Dedifferentiated amniotic fluid mesenchymal stem cell (primary cell): ENCODE results near the gene C16orf74.

Experiments
- DNase-seq: peaks from one replicate; pipeline ENCODE4 v3.0.0-alpha.2; 2016; ENCODE audit errors: extremely low spot score

The C16orf74 gene

DNA sequence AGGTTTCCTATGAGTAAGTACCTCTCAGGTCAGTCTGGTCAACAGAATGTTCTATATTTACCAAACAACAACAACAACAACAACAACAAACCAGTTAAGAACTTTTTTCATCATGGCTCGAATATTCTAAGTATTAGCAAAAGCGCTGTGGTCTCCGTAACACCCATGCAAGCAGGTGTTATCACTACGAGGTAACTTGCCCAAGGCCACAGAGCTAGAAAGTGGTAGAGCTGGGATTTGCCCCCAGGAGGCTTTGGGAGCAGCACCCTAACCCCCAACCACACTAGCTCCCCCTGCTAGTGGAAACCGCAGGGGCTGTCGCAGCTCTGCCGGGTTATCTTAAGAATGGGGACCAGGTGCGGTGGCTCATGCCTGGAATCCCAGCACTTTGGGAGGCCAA is 23.9 kb upstream of the C16orf74 start:
- DNase-seq: no peak

DNA sequence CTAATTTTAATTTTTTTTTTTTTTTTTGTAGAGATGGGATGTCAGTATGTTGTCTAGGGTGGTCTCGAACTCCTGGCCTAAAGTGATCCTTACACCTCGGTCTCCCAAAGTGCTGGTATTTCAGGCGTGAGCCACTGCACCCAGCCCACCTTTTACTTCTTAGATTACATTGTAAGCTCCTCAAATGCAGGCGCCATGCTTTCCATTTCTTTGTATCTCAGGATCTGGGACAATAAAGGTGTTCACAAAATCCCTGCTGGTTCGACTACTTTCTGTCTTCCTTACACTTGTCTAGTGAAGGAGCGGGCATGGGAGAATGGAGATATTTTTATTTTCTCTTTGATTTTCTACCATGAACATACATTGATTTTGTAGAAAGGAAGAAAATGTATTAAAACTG is 23.2 kb upstream of the C16orf74 start:
- no peak for DNase-seq

DNA sequence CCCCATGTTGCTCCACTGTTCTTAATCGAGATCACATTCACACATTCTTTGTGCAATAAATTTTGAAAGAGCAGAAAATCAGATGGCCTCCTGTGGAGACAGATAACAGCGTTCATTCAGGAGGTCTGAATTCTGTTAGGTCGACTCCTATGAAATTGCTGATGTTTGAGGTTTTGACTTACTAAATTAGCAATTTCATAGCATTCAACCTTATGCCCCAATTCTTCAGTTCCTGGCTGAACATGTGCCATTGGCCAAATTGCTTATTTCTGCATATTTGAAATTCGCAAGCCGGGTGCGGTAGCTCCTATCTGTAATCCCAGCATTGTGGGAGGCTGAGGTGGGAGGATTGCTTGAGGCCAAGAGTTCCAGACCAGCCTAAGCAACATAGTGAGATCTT is 22.1 kb upstream of the C16orf74 start:
- DNase-seq: no peak

DNA sequence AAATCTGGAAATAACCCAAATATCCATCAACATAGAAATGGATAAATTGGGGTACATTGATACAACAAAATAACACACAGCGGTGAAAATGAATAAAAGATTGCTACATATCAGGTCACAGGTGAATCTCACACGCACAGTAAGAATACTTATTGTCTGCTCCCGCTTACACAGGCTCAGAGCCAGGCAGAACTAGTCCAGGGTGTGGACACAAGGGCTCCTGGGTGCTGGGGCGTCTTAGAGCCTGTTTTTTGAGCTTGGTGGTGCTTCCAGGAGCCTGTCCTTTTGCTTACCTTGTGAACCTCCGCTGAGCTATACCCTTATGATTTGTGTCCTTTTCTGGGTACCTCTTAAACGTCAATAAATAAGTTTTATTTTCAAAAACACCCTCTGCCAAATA is 19.8 kb upstream of the C16orf74 start:
- DNase-seq: no peak

DNA sequence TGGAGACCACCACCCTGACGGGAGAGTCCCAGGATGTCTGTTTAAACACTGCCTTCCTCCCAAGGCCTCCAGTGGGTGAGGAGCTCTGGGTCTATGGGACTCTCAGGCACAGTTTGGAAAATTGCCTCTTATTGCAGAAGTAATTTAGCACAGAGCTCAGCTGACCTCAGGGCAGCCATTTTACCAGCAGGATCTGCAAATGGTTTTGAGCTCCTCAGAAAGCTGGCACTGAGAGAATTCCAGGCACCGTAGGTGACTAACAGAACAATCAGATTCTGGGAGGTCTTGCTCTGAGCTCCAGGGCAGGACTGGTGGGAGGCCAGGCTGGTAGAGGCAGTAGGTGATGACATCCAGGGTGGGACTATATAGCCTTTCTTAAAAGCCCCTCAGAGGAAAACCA is 17.3 kb upstream of the C16orf74 start:
- DNase-seq: no peak

DNA sequence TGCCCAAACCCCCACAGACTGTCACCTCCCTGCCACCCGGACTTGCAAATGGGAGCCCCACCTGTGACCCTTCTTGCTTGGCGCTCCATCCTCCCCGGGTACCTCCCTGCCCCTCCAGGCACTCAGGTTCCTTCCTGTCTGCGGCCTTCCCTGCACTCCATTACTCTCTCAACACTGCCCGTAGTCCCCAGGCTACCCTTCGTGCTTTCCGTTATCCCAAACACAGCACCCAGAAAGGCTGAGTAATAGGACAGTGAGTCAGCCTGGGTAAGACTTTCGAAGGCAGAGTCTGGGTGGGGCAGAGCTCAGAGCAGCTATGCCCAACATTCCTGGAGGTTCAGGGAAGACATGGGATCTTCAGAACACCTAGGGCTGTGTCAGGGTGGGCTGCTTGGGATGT is 16.6 kb upstream of the C16orf74 start:
- DNase-seq: peak; percentile 80

DNA sequence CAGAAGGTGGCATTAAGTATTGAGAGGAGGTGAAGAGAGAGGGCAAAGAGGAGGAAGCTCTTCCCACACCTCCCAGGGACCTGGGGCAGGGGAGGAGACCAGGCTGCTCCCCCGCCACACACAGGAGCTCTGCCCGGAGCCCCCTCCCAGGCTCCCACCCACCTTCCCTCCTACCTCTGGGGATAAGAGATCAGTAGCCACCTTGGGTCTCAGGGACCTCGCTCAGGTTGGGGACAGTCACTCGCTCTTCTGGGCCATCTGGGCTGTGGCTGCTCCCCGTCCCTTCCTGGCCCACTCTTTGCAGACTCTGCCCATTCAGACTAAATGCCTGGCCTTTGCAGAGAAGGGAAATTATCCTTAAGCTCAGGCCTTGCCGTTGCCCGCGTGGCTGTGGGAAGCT is 14.9 kb upstream of the C16orf74 start:
- no peak for DNase-seq

DNA sequence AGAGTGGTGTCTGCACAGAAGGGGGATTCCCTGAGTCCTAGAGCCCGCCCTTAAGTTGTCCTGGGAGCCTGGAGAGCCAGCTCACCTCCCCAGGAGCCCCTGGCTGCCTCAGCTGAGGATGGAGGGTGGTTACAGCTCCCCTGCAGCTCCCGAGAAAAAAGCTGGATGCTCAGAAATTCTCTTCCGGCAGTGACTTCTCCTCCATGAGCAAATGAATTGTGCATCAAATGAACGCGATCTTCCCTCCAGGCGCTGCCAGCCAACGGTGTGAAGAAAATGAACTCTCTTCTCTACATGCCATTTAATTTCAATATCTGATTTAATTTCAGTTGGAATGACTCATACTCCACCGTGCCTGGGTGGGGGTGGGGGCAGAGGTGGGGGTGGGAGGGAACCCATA is 14.3 kb upstream of the C16orf74 start:
- DNase-seq: no peak

DNA sequence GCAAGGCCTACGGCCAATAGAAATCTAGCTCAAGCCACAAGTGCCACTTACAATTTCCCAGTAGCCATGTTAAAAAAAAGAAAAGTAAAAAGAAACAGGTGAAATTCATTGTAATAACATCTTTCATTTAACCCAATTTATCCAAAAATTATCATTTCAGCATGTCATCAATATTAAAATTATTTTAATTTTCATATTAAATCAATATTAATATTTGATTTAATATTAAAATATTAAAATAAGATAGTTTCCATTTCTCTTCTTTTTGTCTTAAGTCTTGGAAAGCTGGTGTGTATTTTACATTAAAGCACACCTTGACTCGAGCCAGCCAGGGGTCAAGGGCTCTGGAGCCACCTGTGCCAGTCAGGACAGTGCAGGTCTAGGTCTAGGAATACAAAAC is 12.7 kb upstream of the C16orf74 start:
- no peak for DNase-seq

DNA sequence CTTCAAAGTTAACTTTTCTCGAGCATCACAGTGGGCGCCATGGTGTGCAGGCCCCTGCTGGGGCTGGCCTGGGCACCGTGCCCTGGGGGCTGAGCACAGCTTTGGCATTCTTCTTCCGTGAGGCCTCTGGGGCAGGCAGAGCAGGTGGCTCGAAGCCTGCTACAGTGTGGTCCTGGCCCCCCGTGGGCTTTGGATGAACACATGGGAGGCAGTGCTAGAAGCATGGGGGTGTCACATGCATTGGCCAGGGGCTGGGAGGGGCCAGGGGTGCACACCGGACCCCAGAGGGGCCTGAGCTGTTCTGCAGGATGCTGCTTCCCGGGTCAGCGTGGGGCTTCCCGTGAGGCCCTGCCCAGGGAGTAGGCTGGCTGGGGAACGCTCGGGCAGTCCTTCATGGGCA is 12.1 kb upstream of the C16orf74 start:
- DNase-seq: no peak

DNA sequence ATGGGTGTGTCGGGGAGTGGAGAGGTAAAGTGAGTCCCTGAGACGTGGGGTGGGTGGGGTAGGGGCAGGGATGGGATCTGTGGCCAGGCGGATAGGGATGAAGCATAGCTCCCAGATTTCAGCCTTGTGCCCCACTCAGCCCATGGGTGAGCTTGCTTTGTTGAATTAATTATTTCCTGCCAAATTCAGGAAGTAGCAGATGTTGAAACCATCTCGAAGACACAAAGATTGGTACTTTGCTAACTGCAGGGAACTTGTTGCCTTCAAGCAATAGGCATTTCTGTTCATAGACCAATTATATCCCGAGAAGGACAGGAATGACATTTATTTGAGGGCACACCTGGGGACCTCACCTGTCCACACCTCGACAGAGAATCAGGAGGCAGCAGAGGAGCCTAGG is 11.0 kb upstream of the C16orf74 start:
- no peak for DNase-seq

DNA sequence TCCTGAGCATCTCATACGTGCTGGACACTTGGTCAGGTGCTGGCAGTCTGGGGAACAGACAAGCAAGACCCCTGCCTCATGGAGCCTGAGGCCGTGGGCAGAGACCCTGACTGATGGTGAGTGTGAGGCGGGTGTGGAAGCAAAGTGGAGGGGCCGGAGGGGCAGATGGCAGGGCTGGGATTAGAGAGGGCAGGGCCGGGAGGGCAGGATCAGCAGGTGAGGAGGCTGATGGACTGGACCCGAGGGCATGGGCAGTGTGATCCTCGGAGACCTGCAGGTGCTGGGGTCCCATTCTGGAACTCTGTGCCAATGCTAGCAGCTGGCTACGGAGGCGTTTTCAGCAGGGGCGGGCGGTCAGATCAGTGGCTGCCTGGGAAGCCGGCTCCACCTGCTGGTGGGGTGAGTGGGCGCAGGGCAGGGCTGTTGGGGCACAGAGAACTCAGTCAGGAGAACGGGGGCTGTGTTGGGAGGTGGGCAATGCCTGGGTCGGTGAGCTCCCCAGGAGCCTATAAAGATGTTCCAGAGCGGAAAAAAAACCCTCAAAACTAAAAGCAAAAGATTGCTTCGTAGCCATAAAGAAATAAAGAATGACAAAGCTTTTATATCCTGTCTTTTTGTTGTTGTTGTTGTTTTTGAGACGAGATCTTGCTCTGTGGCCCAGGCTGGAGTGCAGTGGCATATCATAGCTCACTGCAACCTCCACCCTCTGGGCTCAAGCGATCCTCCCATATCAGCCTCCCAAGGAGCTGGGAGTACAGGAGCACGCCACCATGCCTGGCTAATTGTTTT is 8.9 kb upstream of the C16orf74 start:
- DNase-seq: no peak

DNA sequence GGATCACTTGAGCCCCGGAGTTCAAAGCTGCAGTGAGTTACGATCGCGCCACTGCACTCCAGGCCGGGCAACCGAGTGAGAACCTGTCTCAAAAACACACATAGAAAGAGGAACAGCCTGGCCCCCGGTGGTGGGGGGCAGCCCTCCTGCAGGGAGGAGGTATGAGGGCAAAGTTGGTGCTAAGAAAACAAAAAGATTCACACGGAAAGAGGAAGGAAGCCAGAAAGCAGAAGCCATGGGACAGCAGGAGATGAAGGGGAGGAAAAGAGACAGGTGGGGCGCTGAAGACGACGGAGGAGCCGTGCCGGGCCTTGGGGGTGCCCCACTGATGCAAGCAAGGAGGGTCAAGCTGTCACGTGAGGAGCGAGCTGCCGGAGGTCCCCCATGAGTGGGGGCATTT is 8.2 kb upstream of the C16orf74 start:
- DNase-seq: no peak

DNA sequence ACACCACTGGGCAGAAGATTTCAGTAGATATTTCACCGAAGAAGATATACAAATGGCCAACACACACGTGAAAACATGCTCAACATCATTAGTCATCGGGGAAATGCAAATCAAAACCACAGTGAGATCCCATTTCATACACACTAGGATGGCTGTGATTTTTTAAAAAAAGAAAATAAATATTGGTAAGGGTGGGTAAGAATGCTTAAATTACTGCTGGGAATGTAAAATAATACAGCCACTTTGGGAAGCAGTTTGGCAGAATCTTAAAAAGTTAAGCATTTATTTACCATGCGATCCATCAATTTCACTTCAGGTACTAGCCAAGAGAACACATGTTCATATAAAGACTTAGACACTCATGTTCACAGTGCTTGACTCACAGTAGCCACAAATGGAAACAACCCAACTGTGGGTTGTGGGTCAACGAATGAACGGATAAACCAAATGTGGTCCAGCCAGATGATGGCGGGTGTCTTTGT is 6.5 kb upstream of the C16orf74 start:
- peak; percentile 62 for DNase-seq

DNA sequence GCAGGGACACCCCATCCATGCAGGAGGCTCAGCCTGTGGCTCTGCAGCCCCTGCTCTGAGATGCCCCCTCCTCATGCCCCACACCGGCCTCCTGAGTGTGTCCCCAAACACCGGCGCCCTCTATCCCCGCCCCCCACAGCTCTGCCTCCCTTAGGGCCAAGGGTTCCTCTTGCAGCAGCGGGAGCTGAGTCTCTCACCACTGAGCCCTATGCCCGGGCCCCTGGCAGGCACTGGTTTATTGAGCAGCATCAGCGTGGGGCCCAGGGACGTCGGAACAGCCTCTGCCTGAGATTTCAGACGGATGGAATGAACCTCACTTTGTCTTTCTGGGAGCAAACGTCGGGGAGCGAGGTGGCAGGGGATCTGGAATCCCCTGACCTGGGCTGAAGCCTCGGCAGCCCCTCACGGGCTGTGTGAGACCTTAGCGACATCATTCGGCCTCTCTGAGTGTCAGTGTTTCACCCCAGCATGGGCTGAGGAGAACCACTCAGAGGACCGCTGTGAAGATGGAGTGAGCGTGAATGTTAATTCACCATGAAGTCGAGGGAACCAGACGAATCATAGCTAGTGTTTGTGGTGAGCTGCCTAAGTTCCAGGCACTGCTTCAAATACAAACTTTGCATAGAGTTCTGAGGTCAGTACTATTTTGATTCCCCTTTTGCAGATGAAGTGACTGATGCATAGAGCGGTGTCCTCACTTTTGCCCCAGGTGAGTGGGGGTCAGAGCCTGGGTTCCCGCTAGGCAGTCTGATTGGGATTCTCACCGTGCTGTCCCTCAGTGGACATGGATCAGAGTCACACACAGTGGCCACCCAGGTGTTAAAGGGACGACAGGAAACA is 5.3 kb upstream of the C16orf74 start:
- DNase-seq: no peak

DNA sequence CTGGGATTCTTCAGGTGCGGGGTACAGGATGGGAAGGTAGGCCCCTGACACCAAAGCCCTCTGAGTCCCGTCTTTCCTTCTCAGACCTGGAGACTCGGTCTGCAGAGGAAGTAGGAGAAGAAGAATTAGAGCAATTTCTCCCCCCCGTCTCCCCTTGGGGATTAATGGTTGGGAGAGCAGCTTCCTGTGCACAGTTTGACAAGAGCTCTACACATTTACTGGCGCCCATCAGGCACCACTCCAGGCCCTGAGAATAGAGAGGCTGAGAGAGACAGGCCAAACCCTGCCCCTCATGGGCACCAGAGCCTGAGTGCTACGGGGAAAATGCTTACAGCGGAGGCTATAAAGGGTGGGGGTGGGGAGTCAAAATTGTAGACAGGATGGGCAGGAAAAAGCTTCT is 3.5 kb upstream of the C16orf74 start:
- no peak for DNase-seq

DNA sequence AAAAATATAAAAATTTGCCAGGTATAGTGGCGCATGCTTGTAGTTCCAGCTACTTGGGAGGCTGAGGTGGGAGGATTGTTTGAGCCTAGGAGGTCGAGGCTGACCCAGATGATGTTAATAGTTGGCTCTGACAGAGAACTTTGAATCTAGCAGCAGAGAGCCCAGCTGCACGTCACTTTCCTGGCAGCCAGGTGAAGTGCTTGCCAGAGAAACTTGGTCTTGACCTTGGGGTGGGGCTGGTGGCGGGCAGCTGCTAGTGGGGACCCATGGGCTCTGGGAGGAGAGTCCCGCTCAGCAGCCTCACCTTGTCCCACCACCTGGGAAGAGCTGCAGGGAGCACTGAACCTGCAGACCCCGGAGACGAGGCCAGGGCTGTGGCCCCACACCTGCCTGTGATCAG is 3.1 kb upstream of the C16orf74 start:
- no peak for DNase-seq

DNA sequence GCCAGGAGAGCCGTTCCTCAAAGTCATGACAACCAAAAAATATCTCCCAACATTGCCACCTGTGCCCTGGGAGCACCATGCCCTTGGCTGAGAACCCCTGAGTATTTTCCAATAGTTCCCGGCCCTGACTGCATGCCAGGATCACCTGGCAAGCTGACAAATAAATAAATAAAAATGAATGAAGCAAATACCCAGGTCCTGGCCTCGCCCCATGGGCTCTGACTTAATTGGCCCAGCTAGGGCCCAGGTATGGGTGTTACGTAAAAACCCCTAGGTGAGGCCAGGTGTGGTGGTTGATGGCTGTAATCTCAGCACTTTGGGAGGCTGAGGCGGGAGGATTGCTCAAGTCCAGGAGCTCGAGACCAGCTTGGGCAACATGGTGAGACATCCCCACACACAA is 2.7 kb upstream of the C16orf74 start:
- no peak for DNase-seq

DNA sequence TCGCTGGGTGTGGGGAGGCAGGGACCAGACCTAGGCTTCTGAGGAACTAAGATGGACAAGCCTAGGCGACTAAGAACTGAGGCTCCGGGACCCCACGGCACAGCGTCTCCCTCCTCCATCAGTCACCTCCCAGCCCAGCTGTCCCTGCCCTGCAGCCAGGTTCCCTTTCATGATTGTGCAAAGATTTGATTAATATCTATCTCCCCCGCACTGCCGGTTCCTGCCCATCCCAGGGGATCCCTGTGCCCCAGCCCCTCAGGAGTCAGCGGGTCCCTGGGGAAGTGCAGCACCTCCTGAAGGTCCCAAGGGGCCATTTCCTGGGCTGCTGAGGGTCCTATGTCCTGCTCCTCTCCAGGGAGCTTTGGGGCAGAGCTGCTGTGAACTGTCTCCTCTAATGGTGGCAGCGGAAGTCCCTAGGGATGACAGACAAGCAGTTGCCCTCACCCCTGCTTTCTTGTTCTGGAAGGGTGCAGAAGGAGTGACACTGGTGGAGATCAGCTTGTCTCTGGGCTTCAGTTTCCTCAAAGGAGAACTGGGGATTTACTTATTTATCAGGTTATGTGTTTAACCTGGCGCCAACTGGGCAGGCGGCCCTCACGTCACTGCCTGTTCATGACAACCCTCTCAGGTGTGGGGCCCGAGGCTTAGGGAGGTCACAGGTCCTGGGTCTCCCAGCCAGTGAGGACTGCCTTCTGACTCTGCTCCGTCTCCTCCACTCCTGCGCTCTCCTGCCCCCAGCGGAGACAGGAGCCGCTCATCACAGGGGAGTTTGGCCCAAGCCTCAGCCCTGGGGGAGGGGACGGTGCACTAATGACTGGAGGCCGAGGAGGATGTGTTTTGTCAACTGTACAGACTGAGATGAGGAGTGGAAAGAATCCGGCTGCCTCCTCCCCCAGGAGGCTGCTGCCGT is 1.9 kb upstream of the C16orf74 start:
- DNase-seq: no peak

DNA sequence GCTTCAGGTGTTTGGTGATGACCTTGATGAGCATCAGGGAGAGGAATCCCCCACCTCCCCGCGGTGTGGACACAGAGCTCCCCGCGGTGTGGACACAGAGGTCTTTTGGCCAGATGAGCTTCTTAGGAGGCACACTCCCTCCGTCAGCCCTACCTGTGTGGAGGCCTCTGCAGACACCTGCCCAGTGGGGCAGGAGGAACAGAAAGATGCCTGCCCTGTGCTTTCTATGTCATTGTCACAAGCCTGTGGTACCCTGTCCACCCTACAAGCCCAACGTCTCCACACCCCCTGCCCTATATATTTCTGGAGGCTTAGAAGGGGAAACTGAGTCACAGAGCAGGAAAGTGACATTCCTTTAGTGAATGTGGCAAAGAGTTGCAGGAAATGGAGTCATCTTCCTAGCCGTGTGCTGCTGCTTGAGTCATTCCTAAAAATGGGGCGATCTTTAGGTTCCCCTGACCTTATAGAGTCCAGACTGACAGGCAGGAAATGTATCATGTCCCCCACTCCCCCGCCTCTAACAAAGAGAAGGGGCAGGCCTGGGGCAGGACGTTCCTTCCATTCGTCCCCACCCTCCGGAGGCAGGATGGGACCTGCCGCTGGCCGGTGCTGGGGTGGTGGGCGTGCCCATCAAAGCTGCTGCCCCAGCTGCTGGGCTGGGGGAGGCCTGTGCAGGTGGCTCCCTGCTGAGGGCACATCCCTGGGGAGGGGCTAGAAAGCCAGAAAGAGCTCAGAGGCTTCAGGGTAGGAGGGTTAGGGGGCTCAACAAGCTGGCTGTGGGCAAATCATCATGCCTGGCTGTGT is 1.0 kb upstream of the C16orf74 start:
- no peak for DNase-seq

DNA sequence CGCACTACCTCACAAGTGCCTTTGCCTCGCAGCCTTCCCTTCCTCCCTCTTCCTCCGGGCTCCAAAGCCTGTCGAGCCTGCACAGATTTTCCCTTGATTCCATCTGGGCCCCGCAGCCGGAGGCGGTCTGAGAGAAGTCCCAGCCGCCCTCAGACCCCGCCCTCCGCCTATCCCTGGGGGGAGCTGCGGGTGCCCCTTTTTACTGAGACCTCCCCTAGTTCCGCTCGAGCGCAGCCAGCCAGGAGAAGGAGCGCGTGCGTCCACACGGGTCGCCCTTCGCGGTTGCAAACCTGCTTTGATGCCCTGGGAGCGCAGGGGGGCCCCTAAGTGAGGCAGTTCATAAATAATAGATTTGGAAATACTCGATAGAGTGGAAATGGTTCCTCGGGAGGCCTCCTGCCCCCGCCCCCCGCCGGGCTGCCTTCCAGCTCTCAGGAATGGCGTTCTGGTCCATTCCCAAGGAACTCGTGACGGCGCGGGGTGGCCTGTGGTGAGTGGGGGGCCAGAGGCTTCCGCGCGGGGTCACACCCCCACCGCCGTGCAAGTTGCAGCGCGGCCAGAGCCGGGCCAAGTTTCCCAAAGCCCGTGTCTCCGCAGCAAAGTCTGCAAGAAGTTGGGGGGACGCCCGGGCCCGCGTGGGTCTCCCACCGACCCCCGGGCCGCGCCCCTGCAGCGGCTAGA is 610 bp downstream of the C16orf74 start:
- DNase-seq: peak; percentile 17
